BLaER1 treated with 17β-estradiol and CSF1 and Interleukin-3, amounts not matched to agents 10 nM and 100 nM (cell line): Measurements from ENCODE around the gene TENM3.

ENCODE experiments used
- H3K27ac ChIP-seq, 11 experiments: shearing (Covaris generic); formaldehyde crosslinking; 2 replicates each; pipeline ENCODE4 v1.8.1; 2022
- H3K27me3 ChIP-seq, 11 experiments: shearing (Covaris generic); formaldehyde crosslinking; 2 replicates each; pipeline ENCODE4 v1.8.1; 2022
- H3K36me3 ChIP-seq, 11 experiments: shearing (Covaris generic); formaldehyde crosslinking; 2 replicates each; pipeline ENCODE4 v1.8.1; 2022
- H3K4me1 ChIP-seq, 10 experiments: shearing (Covaris generic); formaldehyde crosslinking; 2 replicates each; pipeline ENCODE4 v1.8.1; 2022
- H3K4me2 ChIP-seq, 11 experiments: shearing (Covaris generic); formaldehyde crosslinking; 2 replicates each; pipeline ENCODE4 v1.8.1; 2022
- H3K4me3 ChIP-seq, 10 experiments: shearing (Covaris generic); formaldehyde crosslinking; 2 replicates each; pipeline ENCODE4 v1.8.1; 2022
- H3K9ac ChIP-seq, 11 experiments: shearing (Covaris generic); formaldehyde crosslinking; 2 replicates each; pipeline ENCODE4 v1.8.1; 2022
- H3K9me3 ChIP-seq, 11 experiments: shearing (Covaris generic); formaldehyde crosslinking; replicated peaks in 1 of 11; 2 replicates each; pipeline ENCODE4 v1.8.1; 2022
- H4K20me1 ChIP-seq, 11 experiments: shearing (Covaris generic); formaldehyde crosslinking; 2 replicates each; pipeline ENCODE4 v1.8.1; 2022
- Cebpa-rat ChIP-seq, 11 experiments: shearing (Covaris generic); IDR thresholded peaks; 2 replicates each; pipeline ENCODE4 v1.8.1; 2022

The TENM3 gene

DNA sequence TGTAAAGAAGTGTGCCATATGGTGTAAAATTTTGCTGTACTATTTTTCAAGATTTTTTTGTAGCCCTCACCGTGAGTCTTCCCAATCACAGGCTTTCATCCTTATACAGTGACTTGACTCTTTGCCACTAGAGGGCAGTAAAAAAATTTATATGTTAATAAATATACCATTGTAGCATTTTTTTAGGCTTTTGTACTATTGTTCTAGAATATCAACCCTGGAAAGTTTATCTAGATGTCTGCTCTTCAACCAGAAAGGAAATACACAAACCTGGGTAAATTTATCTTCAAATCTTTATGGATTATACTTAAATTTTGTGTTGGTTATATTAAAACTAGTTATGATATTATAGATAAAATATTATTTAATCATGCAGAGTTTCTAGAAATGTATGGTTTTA, 235.3 kb downstream of the TENM3 start:
- H3K9ac ChIP-seq: no peak overlapping the region
- no peaks in the 10 kb centered on the region for H3K27me3 ChIP-seq
- TF ChIP-seq Cebpa-rat (IDR thresholded peaks at IDR 0.05): no peak
- H3K9me3 ChIP-seq: 0 out of 22 replicates have a peak, but pooled peaks cover 0 to under 1% (median 0%) of the 10 kb centered on the region in 11 experiments
- no peaks in the 10 kb centered on the region for H3K4me1 ChIP-seq
- H4K20me1 ChIP-seq: no peaks in the 10 kb centered on the region
- no peaks in the 10 kb centered on the region for H3K36me3 ChIP-seq
- no peak overlapping the region for H3K4me2 ChIP-seq
- H3K4me3 ChIP-seq: no peak overlapping the region
- H3K27ac ChIP-seq: no peak overlapping the region

DNA sequence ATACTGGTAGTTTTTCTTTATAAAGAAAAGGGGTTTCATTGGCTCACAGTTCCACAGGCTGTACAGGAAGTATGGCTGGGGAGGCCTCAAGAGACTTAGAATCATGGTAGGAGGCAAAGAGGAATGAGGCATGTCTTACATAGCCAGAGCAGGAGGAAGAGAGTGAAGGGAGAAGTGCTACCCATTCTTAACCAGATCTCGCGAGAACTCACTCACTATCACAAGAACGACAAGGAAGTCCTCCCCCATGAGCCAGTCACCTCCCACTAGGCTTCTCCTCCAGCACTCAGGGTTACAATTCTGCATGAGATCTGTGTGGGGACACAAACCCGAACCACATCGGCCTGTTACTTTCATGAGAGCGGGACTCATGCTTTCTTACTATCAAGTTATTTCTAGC, 240.5 kb downstream of the TENM3 start:
- H3K9me3 ChIP-seq: peaks cover 7 to 27% (median 11%) of the 10 kb centered on the region in 11 experiments; a peak in 20 of 22 replicates
- no peak overlapping the region for H3K27ac ChIP-seq
- no peaks in the 10 kb centered on the region for H3K27me3 ChIP-seq
- H3K4me2 ChIP-seq: no peak overlapping the region
- no peak for TF ChIP-seq Cebpa-rat (IDR thresholded peaks at IDR 0.05)
- H3K4me1 ChIP-seq: no peaks in the 10 kb centered on the region; a peak in 1 of 20 replicates
- no peaks in the 10 kb centered on the region for H4K20me1 ChIP-seq
- H3K9ac ChIP-seq: no peak overlapping the region
- peaks cover 0 to 5% (median 0%) of the 10 kb centered on the region in 11 experiments; a peak in 1 of 22 replicates for H3K36me3 ChIP-seq
- no peak overlapping the region for H3K4me3 ChIP-seq

DNA sequence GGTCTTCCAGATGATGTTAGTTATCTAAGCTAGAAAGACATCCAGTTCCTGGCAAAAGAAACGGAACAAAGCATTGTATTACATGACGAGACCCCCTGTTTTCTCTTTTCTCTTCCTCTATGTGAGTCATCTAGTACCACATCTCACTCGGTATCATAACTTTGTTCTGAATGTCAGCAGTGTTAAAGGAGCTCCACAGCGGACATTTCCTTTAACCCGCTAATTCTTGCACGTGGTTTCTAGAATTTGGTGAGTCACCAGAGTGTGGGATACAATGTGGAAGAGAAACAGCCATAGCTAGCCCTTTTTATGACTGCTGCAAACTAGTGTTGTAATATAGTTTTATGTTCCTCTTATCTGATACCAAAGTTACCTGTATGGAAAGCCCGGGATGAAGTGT, 243.7 kb downstream of the TENM3 start:
- Histone ChIP-seq H3K4me2 (no peak overlapping the region), H3K4me1 (peaks cover 3 to 5% (median 4%) of the 10 kb centered on the region in 10 experiments; a peak in 19 of 20 replicates), H3K36me3 (peaks cover 0 to 5% (median 0%) of the 10 kb centered on the region in 11 experiments; a peak in 1 of 22 replicates), H3K9me3 (peaks cover 7 to 27% (median 11%) of the 10 kb centered on the region in 11 experiments; a peak in 20 of 22 replicates), H3K4me3 (no peak overlapping the region), H3K9ac (no peak overlapping the region), H3K27ac (no peak overlapping the region), H4K20me1 (no peaks in the 10 kb centered on the region), H3K27me3 (no peaks in the 10 kb centered on the region)
- TF ChIP-seq Cebpa-rat (IDR thresholded peaks at IDR 0.05): no peak

DNA sequence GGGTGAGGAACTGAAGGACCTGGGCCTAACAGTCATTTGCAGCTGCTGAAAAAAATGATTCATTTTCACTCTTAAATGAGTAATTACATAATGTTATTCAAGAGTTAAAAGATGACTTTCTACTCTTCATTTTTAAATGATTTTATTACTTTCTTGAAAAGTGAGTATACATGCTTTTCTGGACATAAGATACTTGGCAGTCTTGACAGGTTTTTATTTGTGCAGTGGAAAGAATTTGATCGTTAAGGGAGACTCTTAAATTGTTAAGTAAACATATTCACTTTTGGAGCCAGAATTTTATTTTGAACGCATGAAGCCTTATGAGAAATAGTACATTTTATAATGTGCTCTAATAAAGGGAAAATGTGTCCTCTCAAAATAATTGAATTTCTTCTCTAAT, 245.7 kb downstream of the TENM3 start:
- H3K9ac ChIP-seq: no peak overlapping the region
- TF ChIP-seq Cebpa-rat (IDR thresholded peaks at IDR 0.05): no peak
- peaks cover 0 to 5% (median 0%) of the 10 kb centered on the region in 11 experiments; a peak in 1 of 22 replicates for H3K36me3 ChIP-seq
- H3K27me3 ChIP-seq: no peaks in the 10 kb centered on the region
- no peak overlapping the region for H3K27ac ChIP-seq
- no peak overlapping the region for H3K4me3 ChIP-seq
- no peak overlapping the region for H3K4me2 ChIP-seq
- H3K9me3 ChIP-seq: peaks cover 7 to 22% (median 11%) of the 10 kb centered on the region in 11 experiments; a peak in 20 of 22 replicates
- peaks cover 18 to 22% (median 21%) of the 10 kb centered on the region in 10 experiments for H3K4me1 ChIP-seq
- H4K20me1 ChIP-seq: no peaks in the 10 kb centered on the region

DNA sequence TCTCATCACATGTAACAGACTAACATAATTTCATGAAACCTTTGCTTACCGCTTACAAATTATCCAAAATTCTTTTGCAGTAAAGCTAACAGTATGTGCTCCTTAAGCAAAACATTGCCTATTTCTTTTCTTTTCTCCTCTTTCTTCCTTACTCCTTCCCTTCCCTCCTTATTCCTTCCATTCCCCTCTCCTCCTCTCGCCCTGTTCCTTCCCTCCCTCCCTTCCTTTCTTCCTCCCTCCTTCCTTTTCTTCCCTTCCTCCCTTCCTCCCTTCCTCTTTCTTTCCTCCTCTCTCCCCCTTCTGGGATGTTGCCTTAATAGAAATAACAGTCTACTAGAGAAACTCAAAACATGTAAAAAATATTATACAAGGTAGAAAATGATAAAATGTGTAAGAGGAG, 246.4 kb downstream of the TENM3 start:
- Histone ChIP-seq H3K4me2 (no peak overlapping the region), H3K36me3 (peaks cover 0 to 5% (median 0%) of the 10 kb centered on the region in 11 experiments; a peak in 1 of 22 replicates), H3K9me3 (peaks cover 7 to 19% (median 11%) of the 10 kb centered on the region in 11 experiments; a peak in 20 of 22 replicates), H4K20me1 (no peaks in the 10 kb centered on the region), H3K4me3 (no peak overlapping the region), H3K27me3 (no peaks in the 10 kb centered on the region), H3K9ac (no peak overlapping the region), H3K4me1 (peaks cover 18 to 22% (median 21%) of the 10 kb centered on the region in 10 experiments), H3K27ac (no peak overlapping the region)
- no peak for TF ChIP-seq Cebpa-rat (IDR thresholded peaks at IDR 0.05)

- H3K4me1 ChIP-seq: peaks cover 18 to 22% (median 21%) of the 10 kb centered on the region in 10 experiments
- peak overlapping the region; percentile 37 to 85 (median 56) for H3K4me2 ChIP-seq
These were observed 248.5 kb downstream of the TENM3 start for GRCh38 chr4:182491719-182492118.

DNA sequence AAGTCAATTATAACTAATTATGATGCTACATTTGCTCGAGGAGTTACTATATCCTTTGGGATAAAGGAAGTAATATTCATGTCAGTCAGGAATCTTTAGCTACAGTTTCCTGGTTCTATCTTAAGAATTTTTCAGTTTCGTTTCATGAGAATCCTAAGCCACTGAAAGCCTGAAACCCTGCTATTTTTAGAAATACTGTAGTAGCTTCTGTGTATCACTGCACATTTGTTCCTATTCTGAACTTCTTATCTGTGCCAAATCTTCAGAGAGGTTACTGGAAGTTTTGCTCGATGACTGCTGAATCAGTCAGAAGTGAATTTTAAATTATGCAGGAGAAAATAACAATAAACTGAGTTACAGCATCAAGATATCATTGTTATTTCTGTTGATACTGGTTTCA, 249.2 kb downstream of the TENM3 start:
- peak overlapping the region in 3 of 10 experiments; percentile 17 to 39 (median 18); a peak in 3 of 20 replicates for H3K4me3 ChIP-seq
- no peaks in the 10 kb centered on the region for H3K27me3 ChIP-seq
- no peaks in the 10 kb centered on the region for H3K36me3 ChIP-seq
- H3K9ac ChIP-seq: peak overlapping the region in 4 of 11 experiments; percentile 4 to 34 (median 19); a peak in 3 of 22 replicates
- H3K4me1 ChIP-seq: peaks cover 18 to 22% (median 21%) of the 10 kb centered on the region in 10 experiments
- no peak for TF ChIP-seq Cebpa-rat (IDR thresholded peaks at IDR 0.05)
- peak overlapping the region; percentile 37 to 85 (median 56) for H3K4me2 ChIP-seq
- H3K27ac ChIP-seq: peak overlapping the region in 7 of 11 experiments; percentile 3 to 54 (median 28); a peak in 9 of 22 replicates
- peaks cover 0 to 1% (median 0%) of the 10 kb centered on the region in 11 experiments; a peak in 3 of 22 replicates for H3K9me3 ChIP-seq
- no peaks in the 10 kb centered on the region for H4K20me1 ChIP-seq

More at GRCh38 chr4:182491719-182492118, 248.5 kb downstream of the TENM3 start:
- Histone ChIP-seq H4K20me1 (no peaks in the 10 kb centered on the region), H3K4me3 (peak overlapping the region in 1 of 10 experiments; percentile 39; a peak in 3 of 20 replicates), H3K9me3 (peaks cover 4 to 8% (median 5%) of the 10 kb centered on the region in 11 experiments; a peak in 20 of 22 replicates), H3K27ac (peak overlapping the region in 5 of 11 experiments; percentile 7 to 54 (median 47); a peak in 5 of 22 replicates), H3K9ac (peak overlapping the region in 2 of 11 experiments; percentile 31 to 34; a peak in 3 of 22 replicates), H3K36me3 (peaks cover 0 to 1% (median 0%) of the 10 kb centered on the region in 11 experiments; a peak in 1 of 22 replicates), H3K27me3 (no peaks in the 10 kb centered on the region)
- no peak for TF ChIP-seq Cebpa-rat (IDR thresholded peaks at IDR 0.05)

- 0 out of 22 replicates have a peak, but pooled peaks cover 0 to 1% (median 0%) of the 10 kb centered on the region in 11 experiments for H4K20me1 ChIP-seq
- no peaks in the 10 kb centered on the region for H3K27me3 ChIP-seq
- H3K27ac ChIP-seq: peak overlapping the region in 3 of 11 experiments; percentile 27 to 54 (median 47); a peak in 3 of 22 replicates
- peak overlapping the region; percentile 37 to 85 (median 54); a peak in 18 of 22 replicates for H3K4me2 ChIP-seq
- no peak for TF ChIP-seq Cebpa-rat (IDR thresholded peaks at IDR 0.05)
- no peaks in the 10 kb centered on the region for H3K36me3 ChIP-seq
- H3K9ac ChIP-seq: no peak overlapping the region; a peak in 1 of 22 replicates
- H3K4me1 ChIP-seq: peaks cover 18 to 22% (median 21%) of the 10 kb centered on the region in 10 experiments
- H3K4me3 ChIP-seq: no peak overlapping the region
- no peaks in the 10 kb centered on the region for H3K9me3 ChIP-seq
These were observed 250.2 kb downstream of the TENM3 start for GRCh38 chr4:182493377-182493776.

- Histone ChIP-seq H3K27me3 (no peaks in the 10 kb centered on the region), H3K4me1 (peaks cover 19 to 24% (median 21%) of the 10 kb centered on the region in 10 experiments), H3K4me2 (no peak overlapping the region)
These were observed 250.9 kb downstream of the TENM3 start for GRCh38 chr4:182494103-182494502.

More at GRCh38 chr4:182494103-182494502, 250.9 kb downstream of the TENM3 start:
- TF ChIP-seq Cebpa-rat (IDR thresholded peaks at IDR 0.05): no peak
- Histone ChIP-seq H3K27ac (no peak overlapping the region), H3K9me3 (no peaks in the 10 kb centered on the region), H4K20me1 (0 out of 22 replicates have a peak, but pooled peaks cover 0 to 4% (median 0%) of the 10 kb centered on the region in 11 experiments), H3K36me3 (no peaks in the 10 kb centered on the region), H3K9ac (no peak overlapping the region), H3K4me3 (no peak overlapping the region)
